T-helper 17 cell (primary cell): Measurements from ENCODE around the gene APOC4. TPM values are rescaled to one million over a fixed set of nuclear protein-coding genes. Genes with fewer than 3 reads are reported as not detected.
A peak's percentile ranks its signal among the peaks of the same experiment; 100 is the strongest.

ENCODE experiments used
- ATAC-seq: fragments of 150-1000 bp; cut with Tn5 transposase; 2 replicates; pipeline ENCODE4 v1.10.0; 2021; ENCODE audit warnings: mild to moderate bottlenecking, moderate library complexity
- DNase-seq, 3 donors: peaks; one replicate each; pipeline versions ENCODE4 v3.0.0 to v3.0.0-alpha.2; 2020 to 2021
- H3K9me3 ChIP-seq: one replicate; pipeline ENCODE4 v1.7.0; 2013; ENCODE audit warnings: low read length, mild to moderate bottlenecking; ENCODE audit not compliant: control insufficient read depth, poor library complexity, severe bottlenecking
- H3K27ac Mint-ChIP-seq: one replicate; pipeline ENCODE4 v1.8.0; 2022; ENCODE audit warnings: mild to moderate bottlenecking, moderate library complexity, mixed read lengths
- H3K27me3 Mint-ChIP-seq: one replicate; pipeline ENCODE4 v1.8.0; 2022; ENCODE audit warnings: mixed read lengths
- H3K36me3 Mint-ChIP-seq: one replicate; pipeline ENCODE4 v1.8.0; 2022; ENCODE audit warnings: low read depth, mixed read lengths
- H3K4me1 Mint-ChIP-seq: one replicate; pipeline ENCODE4 v1.8.0; 2022; ENCODE audit warnings: mild to moderate bottlenecking, mixed read lengths
- H3K4me3 Mint-ChIP-seq: one replicate; pipeline ENCODE4 v1.8.0; 2022; ENCODE audit warnings: mild to moderate bottlenecking, moderate library complexity, mixed read lengths
- total RNA-seq, 4 donors: library from RNA in 2 of 4; stranded (reverse) in 2 of 4; gene quantifications; one replicate each; pipeline ENCODE4 v1.2.3 and lab custom pipeline; 2022 to 2026

The APOC4 gene
- total RNA-seq (not detected), total RNA-seq (lab: John Stamatoyannopoulos, UW) (0 reads per million in 2 donors)

- Mint-ChIP-seq H3K4me1 (peaks cover 2% of the 10 kb centered on the region), H3K27me3 (peaks cover 12% of the 10 kb centered on the region), H3K36me3 (peaks cover 2% of the 10 kb centered on the region), H3K4me3 (peak within 1 kb of the TSS; percentile 41), H3K27ac (no peak within 1 kb of the TSS)
- no peaks in the 10 kb centered on the region for H3K9me3 ChIP-seq
- DNase-seq (no peak), ATAC-seq (no peak)
These were observed at the start of gene APOC4 for GRCh38 chr19:44942067-44942571. Gene APOC4, plus strand, starts transcription at chr19:44942237. Its CDS starts 41 bp downstream, at chr19:44942278.

- peaks cover 4% of the 10 kb centered on the region for H3K36me3 Mint-ChIP-seq
- H3K4me3 Mint-ChIP-seq: peak overlapping the region; percentile 91
- ATAC-seq (no peak), DNase-seq (no peak)
- no peaks in the 10 kb centered on the region for H3K27me3 Mint-ChIP-seq
- H3K27ac Mint-ChIP-seq: peak overlapping the region; percentile 75
- peaks cover 25% of the 10 kb centered on the region for H3K4me1 Mint-ChIP-seq
- H3K9me3 ChIP-seq: no peaks in the 10 kb centered on the region
These were observed 49.1 kb upstream of the APOC4 start for GRCh38 chr19:44892932-44893331.

GRCh38 chr19:44893332-44894051 lies 48.5 kb upstream of the APOC4 start:
- peak overlapping the region; percentile 75 for H3K27ac Mint-ChIP-seq
- H3K4me3 Mint-ChIP-seq: no peak overlapping the region
- no peaks in the 10 kb centered on the region for H3K27me3 Mint-ChIP-seq
- DNase-seq: no peak
- H3K36me3 Mint-ChIP-seq: peaks cover 4% of the 10 kb centered on the region
- peaks cover 25% of the 10 kb centered on the region for H3K4me1 Mint-ChIP-seq
- no peak for ATAC-seq
- no peaks in the 10 kb centered on the region for H3K9me3 ChIP-seq

GRCh38 chr19:44894052-44894400 lies 48.0 kb upstream of the APOC4 start:
- Mint-ChIP-seq H3K27me3 (no peaks in the 10 kb centered on the region), H3K36me3 (peaks cover 4% of the 10 kb centered on the region), H3K4me3 (no peak overlapping the region), H3K27ac (no peak overlapping the region), H3K4me1 (peaks cover 24% of the 10 kb centered on the region)
- no peak for ATAC-seq
- DNase-seq: no peak
- no peaks in the 10 kb centered on the region for H3K9me3 ChIP-seq

GRCh38 chr19:44894946-44895345 lies 47.1 kb upstream of the APOC4 start:
- DNase-seq: no peak
- Mint-ChIP-seq H3K27me3 (no peaks in the 10 kb centered on the region), H3K4me1 (peaks cover 22% of the 10 kb centered on the region), H3K4me3 (no peak overlapping the region), H3K27ac (peak overlapping the region; percentile 61), H3K36me3 (peaks cover 4% of the 10 kb centered on the region)
- ATAC-seq: no peak
- no peaks in the 10 kb centered on the region for H3K9me3 ChIP-seq

GRCh38 chr19:44897835-44898234 lies 44.2 kb upstream of the APOC4 start:
- H3K27ac Mint-ChIP-seq: no peak overlapping the region
- H3K36me3 Mint-ChIP-seq: peaks cover 9% of the 10 kb centered on the region
- H3K4me3 Mint-ChIP-seq: no peak overlapping the region

GRCh38 chr19:44900328-44901244 lies 41.5 kb upstream of the APOC4 start:
- H3K9me3 ChIP-seq: no peaks in the 10 kb centered on the region
- ATAC-seq (no peak), DNase-seq (no peak)
- H3K4me1 Mint-ChIP-seq: no peaks in the 10 kb centered on the region
- H3K4me3 Mint-ChIP-seq: no peak overlapping the region
- H3K36me3 Mint-ChIP-seq: peaks cover 9% of the 10 kb centered on the region
- no peaks in the 10 kb centered on the region for H3K27me3 Mint-ChIP-seq
- H3K27ac Mint-ChIP-seq: no peak overlapping the region

More at GRCh38 chr19:44897835-44898234, 44.2 kb upstream of the APOC4 start:
- H3K4me1 Mint-ChIP-seq: peaks cover 3% of the 10 kb centered on the region
- H3K27me3 Mint-ChIP-seq: no peaks in the 10 kb centered on the region
- ATAC-seq (no peak), DNase-seq (no peak)
- no peaks in the 10 kb centered on the region for H3K9me3 ChIP-seq

- ATAC-seq: peak; percentile 6
- H3K4me1 Mint-ChIP-seq: peaks cover 8% of the 10 kb centered on the region
- no peak overlapping the region for H3K27ac Mint-ChIP-seq
These were observed 38.8 kb upstream of the APOC4 start for GRCh38 chr19:44903216-44903601.

GRCh38 chr19:44903602-44904425 lies 38.2 kb upstream of the APOC4 start:
- no peak overlapping the region for H3K27ac Mint-ChIP-seq
- peaks cover 14% of the 10 kb centered on the region for H3K27me3 Mint-ChIP-seq
- peaks cover 5% of the 10 kb centered on the region for H3K36me3 Mint-ChIP-seq
- DNase-seq: peak; percentile 60 to 83 (median 67)
- H3K4me3 Mint-ChIP-seq: no peak overlapping the region
- peak; percentile 77 for ATAC-seq
- H3K9me3 ChIP-seq: no peaks in the 10 kb centered on the region
- peaks cover 8% of the 10 kb centered on the region for H3K4me1 Mint-ChIP-seq

More at GRCh38 chr19:44903216-44903601, 38.8 kb upstream of the APOC4 start:
- H3K36me3 Mint-ChIP-seq: peaks cover 5% of the 10 kb centered on the region
- no peaks in the 10 kb centered on the region for H3K9me3 ChIP-seq
- no peak overlapping the region for H3K4me3 Mint-ChIP-seq
- no peak for DNase-seq
- H3K27me3 Mint-ChIP-seq: peaks cover 14% of the 10 kb centered on the region

GRCh38 chr19:44904426-44904994 lies 37.5 kb upstream of the APOC4 start:
- peaks cover 14% of the 10 kb centered on the region for H3K27me3 Mint-ChIP-seq
- no peak overlapping the region for H3K4me3 Mint-ChIP-seq
- no peak for DNase-seq
- peaks cover 8% of the 10 kb centered on the region for H3K4me1 Mint-ChIP-seq
- H3K36me3 Mint-ChIP-seq: peaks cover 5% of the 10 kb centered on the region
- H3K9me3 ChIP-seq: no peaks in the 10 kb centered on the region
- ATAC-seq: no peak
- H3K27ac Mint-ChIP-seq: no peak overlapping the region

- Mint-ChIP-seq H3K27me3 (peaks cover 14% of the 10 kb centered on the region), H3K27ac (no peak within 1 kb of the TSS), H3K4me3 (peak within 1 kb of the TSS; percentile 57), H3K4me1 (peaks cover 8% of the 10 kb centered on the region), H3K36me3 (peaks cover 3% of the 10 kb centered on the region)
- no peak for DNase-seq
- H3K9me3 ChIP-seq: no peaks in the 10 kb centered on the region
- ATAC-seq: no peak
These were observed 36.4 kb upstream of the APOC4 start, which contains the start of gene APOE for GRCh38 chr19:44905437-44906160. Gene APOE, plus strand, starts transcription at chr19:44905796. Its CDS starts 829 bp downstream, at chr19:44906625.

GRCh38 chr19:44907613-44908012 lies 34.4 kb upstream of the APOC4 start:
- H3K9me3 ChIP-seq: no peaks in the 10 kb centered on the region
- Mint-ChIP-seq H3K27ac (no peak overlapping the region), H3K4me1 (peaks cover 8% of the 10 kb centered on the region), H3K4me3 (no peak overlapping the region), H3K36me3 (peaks cover 1% of the 10 kb centered on the region), H3K27me3 (peaks cover 26% of the 10 kb centered on the region)
- no peak for ATAC-seq
- no peak for DNase-seq
